ENCODE measurements around the gene TSPAN16.

TSPAN16 gene

GRCh38 chr19:11295665-11296245 is at the start of gene TSPAN16:
Gene TSPAN16, plus strand, starts transcription at chr19:11296160. Its CDS starts 138 bp downstream, at chr19:11296298.
- DNase-seq: no peak

- DNase-seq: no peak
Measured at GRCh38 chr19:11246941-11247340, 49.0 kb upstream of the TSPAN16 start.

GRCh38 chr19:11247391-11247790 is 48.6 kb upstream of the TSPAN16 start:
- DNase-seq: no peak

- no peak for DNase-seq
Measured at GRCh38 chr19:11247934-11248333, 48.0 kb upstream of the TSPAN16 start.

GRCh38 chr19:11248852-11249251 is 47.1 kb upstream of the TSPAN16 start:
- no peak for DNase-seq

GRCh38 chr19:11251217-11251616 is 44.7 kb upstream of the TSPAN16 start:
- no peak for DNase-seq

- DNase-seq: no peak
Measured at GRCh38 chr19:11251650-11252314, 44.2 kb upstream of the TSPAN16 start.

GRCh38 chr19:11252665-11253355 is 43.1 kb upstream of the TSPAN16 start:
- no peak for DNase-seq

GRCh38 chr19:11254666-11255065 is 41.3 kb upstream of the TSPAN16 start:
- DNase-seq: no peak

GRCh38 chr19:11256189-11256588 is 39.8 kb upstream of the TSPAN16 start:
- no peak for DNase-seq

- no peak for DNase-seq
Measured at GRCh38 chr19:11257846-11258380, 38.0 kb upstream of the TSPAN16 start.

- no peak for DNase-seq
Measured at GRCh38 chr19:11260996-11261395, 35.0 kb upstream of the TSPAN16 start.

- DNase-seq: no peak
Measured at GRCh38 chr19:11261431-11261970, 34.5 kb upstream of the TSPAN16 start.

GRCh38 chr19:11261971-11262839 is 33.8 kb upstream of the TSPAN16 start, which contains the start of gene DOCK6:
Gene DOCK6, minus strand, starts transcription at chr19:11262524. Its CDS starts 84 bp downstream, at chr19:11262440.
- no peak for DNase-seq

- DNase-seq: no peak
Measured at GRCh38 chr19:11263726-11264125, 32.2 kb upstream of the TSPAN16 start.

GRCh38 chr19:11264452-11265176 is 31.3 kb upstream of the TSPAN16 start:
- no peak for DNase-seq

GRCh38 chr19:11265177-11265784 is 30.7 kb upstream of the TSPAN16 start:
- DNase-seq: no peak

GRCh38 chr19:11265785-11266236 is 30.1 kb upstream of the TSPAN16 start:
- no peak for DNase-seq

GRCh38 chr19:11267316-11268085 is 28.5 kb upstream of the TSPAN16 start:
- no peak for DNase-seq

- no peak for DNase-seq
Measured at GRCh38 chr19:11268783-11269267, 27.1 kb upstream of the TSPAN16 start.

Measured in activated CD4-positive, alpha-beta T cell treated with anti-CD3 and anti-CD28 coated beads, Interleukin-2, Interleukin-6, amounts not matched to agents 100 ng/mL and 50 ng/mL, durations not matched to agents 16 hours and 8 hours (primary cell).